SH-SY5Y (cell line): ENCODE measurements around the gene RPS6KA2.

Experiments used
- GATA2 ChIP-seq: IDR thresholded peaks from 2 replicates; pipeline ENCODE4 v1.6.1; 2011; ENCODE audit warnings: mild to moderate bottlenecking, low read depth, low read length
- GATA3 ChIP-seq: IDR thresholded peaks from 2 replicates; pipeline ENCODE4 v1.6.1; 2011; ENCODE audit warnings: low read depth, mild to moderate bottlenecking, low read length, moderate library complexity

DNA sequence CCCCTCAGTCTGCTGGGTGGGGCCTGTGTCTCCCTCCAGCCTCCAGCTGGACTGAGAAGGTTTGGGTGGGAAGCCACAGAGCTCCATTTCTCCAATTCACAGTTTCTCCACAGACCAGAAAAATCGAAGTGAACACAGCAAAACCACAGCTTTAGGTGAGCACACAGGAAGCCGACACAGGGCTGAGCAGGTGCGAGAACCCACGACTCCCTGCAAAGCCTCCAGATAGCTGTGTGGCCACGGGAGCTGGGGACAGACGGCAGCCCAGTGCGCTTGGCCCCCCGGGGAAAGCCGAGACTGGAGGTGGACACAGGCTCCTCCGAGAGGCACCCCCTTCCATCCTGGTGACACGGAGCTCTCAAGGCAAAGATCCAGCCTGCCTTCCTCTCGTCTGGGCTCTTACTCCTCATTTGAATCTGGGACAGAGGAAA, 215.3 kb downstream of the RPS6KA2 start:
- no peak for TF ChIP-seq GATA3
- no peak for TF ChIP-seq GATA2
